Globus pallidus (tissue), 1 donor: ENCODE measurements around the gene ZNF236.

Source experiments
- DNase-seq: peaks from one replicate; pipeline ENCODE4 v3.0.0-alpha.2; 2015; ENCODE audit warnings: low spot score

ZNF236 gene

GRCh38 chr18:76821356-76821874 is 942 bp upstream of the ZNF236 start:
- DNase-seq = no peak

GRCh38 chr18:76821875-76822505 is 367 bp upstream of the ZNF236 start:
- peak; percentile 59 for DNase-seq

GRCh38 chr18:76823161-76823538 is 793 bp downstream of the ZNF236 start:
- no peak for DNase-seq

- DNase-seq = no peak
Observed at GRCh38 chr18:76823587-76824011, 1.2 kb downstream of the ZNF236 start.

- no peak for DNase-seq
Observed at GRCh38 chr18:76824145-76824676, 1.9 kb downstream of the ZNF236 start.

GRCh38 chr18:76824754-76825153 is 2.4 kb downstream of the ZNF236 start:
- no peak for DNase-seq

GRCh38 chr18:76827205-76828200 is 5.1 kb downstream of the ZNF236 start:
- DNase-seq = no peak

- no peak for DNase-seq
Observed at GRCh38 chr18:76834379-76834778, 12.0 kb downstream of the ZNF236 start.

GRCh38 chr18:76835380-76835779 is 13.0 kb downstream of the ZNF236 start:
- DNase-seq = no peak

- no peak for DNase-seq
Observed at GRCh38 chr18:76837071-76837470, 14.7 kb downstream of the ZNF236 start.

GRCh38 chr18:76838182-76838581 is 15.8 kb downstream of the ZNF236 start:
- no peak for DNase-seq

- no peak for DNase-seq
Observed at GRCh38 chr18:76839086-76839794, 16.9 kb downstream of the ZNF236 start.

GRCh38 chr18:76842837-76843530 is 20.6 kb downstream of the ZNF236 start:
- no peak for DNase-seq

GRCh38 chr18:76844144-76844543 is 21.8 kb downstream of the ZNF236 start:
- no peak for DNase-seq

- DNase-seq = no peak
Observed at GRCh38 chr18:76844742-76845477, 22.6 kb downstream of the ZNF236 start.

GRCh38 chr18:76846217-76846616 is 23.9 kb downstream of the ZNF236 start:
- no peak for DNase-seq

GRCh38 chr18:76847916-76848315 is 25.6 kb downstream of the ZNF236 start:
- no peak for DNase-seq

GRCh38 chr18:76850112-76850511 is 27.8 kb downstream of the ZNF236 start:
- no peak for DNase-seq

- no peak for DNase-seq
Observed at GRCh38 chr18:76855594-76855993, 33.2 kb downstream of the ZNF236 start.

- no peak for DNase-seq
Observed at GRCh38 chr18:76857476-76857875, 35.1 kb downstream of the ZNF236 start.
